DMS153 (cell line): ENCODE results near the gene PA2G4.
"Not testable (repeated sequence)": the region's sequence is repeated elsewhere in the genome, so short reads cannot be mapped to it uniquely, and the experiment has no call there.

Experiments
- DNase-seq: peaks from one replicate; lab custom pipeline; 2025; lab: John Stamatoyannopoulos, UW

Gene PA2G4

DNA sequence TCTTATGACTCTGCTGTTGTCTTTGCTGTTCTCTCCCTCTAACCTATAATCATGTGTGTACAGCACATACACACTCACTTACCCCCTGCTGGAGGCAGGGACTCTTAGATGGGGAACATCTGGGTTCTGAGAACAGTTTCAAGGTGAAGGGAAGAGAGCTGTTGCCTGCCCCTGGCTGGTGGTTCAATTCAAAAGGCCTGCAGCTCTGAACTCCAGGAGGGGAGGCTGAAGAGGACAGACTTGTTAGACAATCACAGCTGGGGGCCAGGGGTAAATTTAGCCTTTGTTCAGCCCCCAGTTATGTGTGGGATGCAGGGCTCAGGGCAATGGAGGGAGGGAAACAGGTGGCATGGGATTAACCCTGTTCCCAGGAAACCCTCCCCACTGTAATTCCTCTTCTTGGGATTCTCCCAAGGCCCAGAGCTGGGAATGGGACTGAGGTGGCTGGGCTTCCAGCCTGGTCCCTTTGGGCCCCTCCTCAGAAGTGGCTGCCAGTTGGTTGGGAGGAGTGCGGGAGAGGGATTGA is 50.0 kb downstream of the PA2G4 start:
- DNase-seq, result no peak

GRCh38 chr12:56154818-56155217 is 50.5 kb downstream of the PA2G4 start:
- DNase-seq, result no peak

GRCh38 chr12:56155256-56155845 is 51.0 kb downstream of the PA2G4 start:
- DNase-seq, result no peak

GRCh38 chr12:56156464-56157200 is 52.3 kb downstream of the PA2G4 start:
- DNase-seq, result not testable (repeated sequence)

DNA sequence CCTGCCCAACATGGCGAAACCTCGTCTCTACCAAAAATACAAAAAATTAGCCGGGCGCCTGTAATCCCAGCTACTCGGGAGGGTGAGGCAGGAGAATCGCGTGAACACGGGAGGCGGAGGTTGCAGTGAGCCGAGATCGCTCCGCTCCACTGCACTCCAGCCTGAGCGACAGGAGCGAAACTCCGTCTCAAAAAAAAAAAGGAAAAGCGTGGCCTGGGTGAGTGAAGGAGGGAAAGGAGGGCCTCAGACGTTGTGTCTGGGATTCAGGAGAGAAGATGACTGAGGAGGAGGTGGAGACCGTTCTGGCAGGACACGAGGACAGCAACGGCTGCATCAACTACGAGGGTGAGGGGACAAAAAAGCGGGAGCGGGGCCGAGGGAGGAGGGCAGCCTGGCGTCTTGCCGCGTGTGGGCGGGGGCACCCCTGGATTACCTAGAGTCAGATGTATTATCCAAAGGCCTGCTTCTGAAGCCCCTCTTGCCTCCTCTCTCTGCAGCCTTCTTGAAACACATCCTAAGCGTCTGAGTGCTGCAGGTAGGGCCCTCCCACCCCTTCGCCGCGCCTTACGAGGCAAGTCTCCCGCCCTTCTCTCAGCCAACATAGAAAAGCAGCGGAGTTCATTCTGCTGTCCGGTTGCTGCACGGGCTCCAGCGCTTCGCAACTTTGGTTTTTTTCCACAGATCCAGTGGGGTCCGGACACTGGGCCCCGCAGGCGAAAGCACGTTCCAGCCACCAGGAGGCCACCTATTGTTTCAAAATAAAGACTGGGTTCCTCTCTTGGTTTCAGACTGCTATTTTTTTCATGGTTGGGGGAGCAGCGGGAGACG is 53.1 kb downstream of the PA2G4 start:
- peak; percentile 77 for DNase-seq

DNA sequence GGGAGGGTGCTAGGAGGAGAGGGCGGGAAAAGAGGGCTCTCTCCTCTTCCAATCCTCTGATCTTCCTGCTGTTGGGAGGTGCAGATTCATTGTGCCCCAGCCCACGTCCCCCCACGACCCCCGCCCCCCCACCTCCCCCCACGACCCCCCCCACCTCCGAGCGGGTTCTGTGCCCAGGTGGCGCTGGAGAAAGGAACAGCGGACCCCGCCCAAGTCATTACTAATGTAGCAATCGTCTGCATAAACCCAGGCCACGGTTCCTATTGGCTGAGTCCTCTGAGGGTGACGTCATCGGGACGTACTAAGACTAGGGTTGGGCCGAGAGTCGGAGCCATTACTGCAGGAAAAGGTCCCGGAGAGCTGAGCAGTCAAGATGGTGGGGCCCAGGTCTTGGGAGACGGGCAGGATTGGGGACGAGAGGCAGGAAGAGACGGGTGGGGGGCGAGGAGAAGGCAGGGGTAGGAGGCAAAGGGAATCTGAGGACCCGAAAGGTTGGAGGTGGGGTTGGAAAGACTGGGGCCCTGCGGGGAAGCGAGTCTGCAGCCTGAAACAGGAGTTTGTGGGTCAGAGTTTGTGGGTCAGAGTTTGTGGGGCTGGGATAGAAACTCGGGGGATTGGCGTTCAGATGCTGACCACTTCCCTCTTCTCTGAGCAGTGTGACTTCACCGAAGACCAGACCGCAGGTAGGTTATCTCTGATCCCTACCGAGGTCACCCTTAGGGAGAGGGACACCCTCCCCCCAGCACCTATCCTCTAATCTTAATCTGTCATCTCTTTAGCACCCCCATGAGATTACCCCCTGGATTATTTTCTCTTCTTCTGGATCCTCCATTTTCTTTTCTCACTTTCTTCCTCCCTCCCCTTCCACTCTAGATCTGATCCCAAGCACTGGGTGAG is 53.9 kb downstream of the PA2G4 start, which contains the start of gene MYL6:
MYL6 (plus strand) TSS at position 331 of the 897 bp plus-strand sequence; CDS start at position 374, 43 bp downstream.
- DNase-seq, result peak; percentile 94

DNA sequence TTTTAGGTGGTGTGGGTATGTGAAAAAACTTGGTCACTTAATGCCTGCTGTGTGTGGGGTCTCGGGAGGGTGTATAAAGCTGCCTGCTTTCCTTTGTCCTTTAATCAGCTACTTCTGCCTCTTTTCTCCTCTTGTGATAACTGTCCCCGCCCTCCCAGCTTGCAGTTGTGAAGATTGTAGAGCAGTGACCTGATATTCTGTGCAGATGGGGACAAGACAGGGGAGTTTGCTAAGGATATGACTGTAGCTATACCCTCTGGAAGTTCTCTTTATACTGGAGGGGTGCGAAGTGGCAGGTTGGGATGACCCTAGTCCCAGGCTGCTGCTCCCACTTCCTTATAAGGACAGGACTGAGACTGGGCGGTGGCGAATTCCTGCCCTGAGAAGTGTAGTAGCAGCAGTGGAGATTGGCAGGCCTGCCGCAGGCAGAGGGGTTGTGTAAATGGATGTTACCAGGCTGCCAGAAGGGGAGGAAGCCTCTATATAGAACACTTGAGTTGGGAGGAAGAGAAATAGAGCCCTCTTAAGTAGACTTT is 54.6 kb downstream of the PA2G4 start:
- peak; percentile 10 for DNase-seq

DNA sequence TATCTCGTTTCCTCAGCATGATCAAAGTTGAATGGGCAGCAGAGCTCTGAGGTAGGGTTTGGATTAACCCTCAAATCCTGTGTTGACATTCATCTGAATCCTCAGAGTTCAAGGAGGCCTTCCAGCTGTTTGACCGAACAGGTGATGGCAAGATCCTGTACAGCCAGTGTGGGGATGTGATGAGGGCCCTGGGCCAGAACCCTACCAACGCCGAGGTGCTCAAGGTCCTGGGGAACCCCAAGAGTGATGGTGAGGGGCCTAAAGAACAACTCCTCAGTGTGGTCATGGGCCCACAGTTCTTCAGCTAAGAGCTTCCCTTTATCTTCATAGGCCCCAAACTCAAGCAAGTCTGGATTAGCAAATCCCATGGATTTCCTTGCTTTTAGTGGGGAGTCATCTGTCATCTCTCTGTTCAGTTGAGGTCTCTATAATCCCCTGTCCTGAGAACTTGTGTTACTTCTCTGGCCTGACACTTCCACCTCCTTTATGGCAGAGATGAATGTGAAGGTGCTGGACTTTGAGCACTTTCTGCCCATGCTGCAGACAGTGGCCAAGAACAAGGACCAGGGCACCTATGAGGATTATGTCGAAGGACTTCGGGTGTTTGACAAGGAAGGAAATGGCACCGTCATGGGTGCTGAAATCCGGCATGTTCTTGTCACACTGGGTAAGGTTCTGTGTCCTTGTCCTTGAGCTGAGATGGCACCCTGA is 55.3 kb downstream of the PA2G4 start:
- DNase-seq, result no peak

- DNase-seq, result no peak
These were observed 55.9 kb downstream of the PA2G4 start for GRCh38 chr12:56160193-56160763.

- DNase-seq, result no peak
These were observed 56.7 kb downstream of the PA2G4 start for GRCh38 chr12:56160894-56161689.

DNA sequence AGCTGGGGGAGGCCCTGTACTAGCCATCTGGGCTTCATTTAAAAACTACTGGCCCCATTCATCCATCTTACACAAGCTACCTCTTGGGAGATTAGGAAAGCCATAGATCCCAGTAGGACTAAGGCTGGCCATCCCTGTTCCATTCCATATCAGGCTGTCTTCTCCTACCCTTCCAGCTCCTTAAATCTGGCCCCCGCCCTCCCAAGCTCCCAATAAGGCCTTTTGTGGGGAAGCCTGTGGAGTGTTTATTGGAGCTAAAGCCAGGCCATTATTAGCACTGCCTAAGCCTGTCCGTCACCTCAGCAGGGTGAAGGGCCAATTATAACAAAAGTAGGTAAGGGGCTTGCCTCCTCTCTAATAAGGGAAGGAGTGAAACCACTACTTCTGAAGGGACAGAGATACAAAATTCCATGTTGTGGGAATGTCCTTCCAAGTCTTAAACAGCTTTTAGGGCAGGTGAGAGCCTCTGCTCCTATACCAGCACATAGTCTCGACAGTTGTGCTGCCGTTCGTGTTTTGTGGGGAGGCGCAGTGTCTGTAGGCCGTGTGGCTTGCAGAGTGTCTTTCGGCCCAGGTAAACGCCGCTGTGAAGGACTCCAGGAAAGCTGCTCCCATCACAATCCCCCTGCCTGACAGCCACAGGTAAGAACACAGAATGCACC is 57.5 kb downstream of the PA2G4 start:
- DNase-seq, result no peak

GRCh38 chr12:56162468-56163290 is 58.3 kb downstream of the PA2G4 start:
- no peak for DNase-seq
